ENCODE measurements around the gene TRHDE.

Gene TRHDE

DNA sequence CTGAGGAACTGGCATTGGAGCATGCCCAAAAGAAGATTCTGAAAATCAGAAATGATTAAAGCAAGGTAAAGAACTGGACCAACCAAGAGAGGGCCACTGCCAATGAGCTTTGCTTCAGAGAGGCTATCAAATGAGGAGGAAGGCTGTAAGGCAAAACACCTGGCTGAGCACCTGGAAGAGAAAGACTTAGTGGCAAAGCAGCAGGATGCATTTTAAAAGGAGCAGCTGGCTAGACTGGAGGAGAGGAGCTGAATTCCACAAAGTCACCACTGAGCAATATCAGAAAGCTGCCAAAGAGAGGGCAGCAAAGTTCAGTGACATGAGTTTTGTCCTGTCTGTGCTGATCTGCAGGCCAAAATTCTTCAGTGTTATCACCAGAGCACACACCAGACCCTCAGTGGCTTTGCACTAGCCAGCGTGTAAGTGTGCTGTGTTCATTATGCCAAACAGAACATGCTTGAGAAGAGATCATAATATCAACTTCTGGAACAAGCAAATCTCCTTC, 338.7 kb downstream of the TRHDE start:
- no peak for ATAC-seq
- TF ChIP-seq OSR1 (CRISPR knock-in tag; IDR thresholded peaks at IDR 0.05): no peak
- TF ChIP-seq ZC3H10 (CRISPR knock-in tag; IDR thresholded peaks at IDR 0.05): no peak
- TF ChIP-seq CSRNP3 (CRISPR knock-in tag; IDR thresholded peaks at IDR 0.05): no peak
- TF ChIP-seq ZFP30 (CRISPR knock-in tag; IDR thresholded peaks at IDR 0.05): no peak
- TF ChIP-seq RARB (CRISPR knock-in tag; IDR thresholded peaks at IDR 0.05): no peak
- no peak for TF ChIP-seq ZNF70 (CRISPR knock-in tag; IDR thresholded peaks at IDR 0.05)
- TF ChIP-seq ZFP3 (CRISPR knock-in tag; IDR thresholded peaks at IDR 0.05): no peak
- TF ChIP-seq, protein P1, sequence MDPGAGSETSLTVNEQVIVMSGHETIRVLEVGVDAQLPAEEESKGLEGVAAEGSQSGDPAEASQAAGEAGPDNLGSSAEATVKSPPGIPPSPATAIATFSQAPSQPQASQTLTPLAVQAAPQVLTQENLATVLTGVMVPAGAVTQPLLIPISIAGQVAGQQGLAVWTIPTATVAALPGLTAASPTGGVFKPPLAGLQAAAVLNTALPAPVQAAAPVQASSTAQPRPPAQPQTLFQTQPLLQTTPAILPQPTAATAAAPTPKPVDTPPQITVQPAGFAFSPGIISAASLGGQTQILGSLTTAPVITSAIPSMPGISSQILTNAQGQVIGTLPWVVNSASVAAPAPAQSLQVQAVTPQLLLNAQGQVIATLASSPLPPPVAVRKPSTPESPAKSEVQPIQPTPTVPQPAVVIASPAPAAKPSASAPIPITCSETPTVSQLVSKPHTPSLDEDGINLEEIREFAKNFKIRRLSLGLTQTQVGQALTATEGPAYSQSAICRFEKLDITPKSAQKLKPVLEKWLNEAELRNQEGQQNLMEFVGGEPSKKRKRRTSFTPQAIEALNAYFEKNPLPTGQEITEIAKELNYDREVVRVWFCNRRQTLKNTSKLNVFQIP (CRISPR knock-in tag; IDR thresholded peaks at IDR 0.05; ENCODE audit: borderline replicate concordance, low read depth): no peak
- TF ChIP-seq ZNF565 (CRISPR knock-in tag; conservative IDR thresholded peaks at IDR 0.05; ENCODE audit: low read depth): no peak
- no peak for TF ChIP-seq TOX (CRISPR knock-in tag; IDR thresholded peaks at IDR 0.05; ENCODE audit: borderline replicate concordance)

DNA sequence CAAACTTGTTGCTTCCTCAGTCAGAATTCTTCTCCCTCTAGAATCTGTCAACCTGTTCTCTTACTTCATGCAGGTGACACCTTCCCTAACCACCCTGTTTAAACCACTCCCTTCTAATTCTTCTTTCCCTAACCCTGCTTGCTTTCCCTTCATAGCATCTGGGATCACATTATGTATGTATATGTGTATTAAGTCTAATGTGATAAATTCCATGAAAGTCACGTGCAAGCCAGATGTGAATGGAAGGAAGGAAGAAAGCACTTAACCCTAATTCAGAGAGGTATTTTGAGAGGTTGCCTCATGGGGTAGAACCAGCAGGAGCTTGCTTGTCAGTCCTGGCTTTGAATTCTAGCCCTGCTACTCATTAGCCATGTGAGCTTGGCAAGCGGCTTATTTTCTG, 340.0 kb downstream of the TRHDE start:
- TF ChIP-seq CSDC2 (CRISPR knock-in tag; IDR thresholded peaks at IDR 0.05) (no peak), SNAI2 (CRISPR knock-in tag; IDR thresholded peaks at IDR 0.05) (no peak), ZFP30 (CRISPR knock-in tag; IDR thresholded peaks at IDR 0.05) (no peak), TCF4 (CRISPR knock-in tag; IDR thresholded peaks at IDR 0.05; ENCODE audit: borderline replicate concordance) (no peak), ESRRG (CRISPR knock-in tag; IDR thresholded peaks at IDR 0.05) (no peak), CREB5 (CRISPR knock-in tag; IDR thresholded peaks at IDR 0.05; ENCODE audit: low read depth) (no peak), ZNF565 (CRISPR knock-in tag; conservative IDR thresholded peaks at IDR 0.05; ENCODE audit: low read depth) (no peak), ZFP3 (CRISPR knock-in tag; IDR thresholded peaks at IDR 0.05) (no peak), RARB (CRISPR knock-in tag; IDR thresholded peaks at IDR 0.05) (no peak), ZNF70 (CRISPR knock-in tag; IDR thresholded peaks at IDR 0.05) (no peak), TOX (CRISPR knock-in tag; IDR thresholded peaks at IDR 0.05; ENCODE audit: borderline replicate concordance) (no peak), ZNF8 (CRISPR knock-in tag; IDR thresholded peaks at IDR 0.05) (no peak), ZC3H10 (CRISPR knock-in tag; IDR thresholded peaks at IDR 0.05) (no peak), OSR1 (CRISPR knock-in tag; IDR thresholded peaks at IDR 0.05) (no peak), ISL1 (CRISPR knock-in tag; IDR thresholded peaks at IDR 0.05) (no peak), PPARA (CRISPR knock-in tag; IDR thresholded peaks at IDR 0.05; ENCODE audit: borderline replicate concordance) (no peak), CSRNP3 (CRISPR knock-in tag; IDR thresholded peaks at IDR 0.05) (no peak), BACH2 (CRISPR knock-in tag; IDR thresholded peaks at IDR 0.05; ENCODE audit: borderline replicate concordance) (no peak)
- TF ChIP-seq, protein P2, sequence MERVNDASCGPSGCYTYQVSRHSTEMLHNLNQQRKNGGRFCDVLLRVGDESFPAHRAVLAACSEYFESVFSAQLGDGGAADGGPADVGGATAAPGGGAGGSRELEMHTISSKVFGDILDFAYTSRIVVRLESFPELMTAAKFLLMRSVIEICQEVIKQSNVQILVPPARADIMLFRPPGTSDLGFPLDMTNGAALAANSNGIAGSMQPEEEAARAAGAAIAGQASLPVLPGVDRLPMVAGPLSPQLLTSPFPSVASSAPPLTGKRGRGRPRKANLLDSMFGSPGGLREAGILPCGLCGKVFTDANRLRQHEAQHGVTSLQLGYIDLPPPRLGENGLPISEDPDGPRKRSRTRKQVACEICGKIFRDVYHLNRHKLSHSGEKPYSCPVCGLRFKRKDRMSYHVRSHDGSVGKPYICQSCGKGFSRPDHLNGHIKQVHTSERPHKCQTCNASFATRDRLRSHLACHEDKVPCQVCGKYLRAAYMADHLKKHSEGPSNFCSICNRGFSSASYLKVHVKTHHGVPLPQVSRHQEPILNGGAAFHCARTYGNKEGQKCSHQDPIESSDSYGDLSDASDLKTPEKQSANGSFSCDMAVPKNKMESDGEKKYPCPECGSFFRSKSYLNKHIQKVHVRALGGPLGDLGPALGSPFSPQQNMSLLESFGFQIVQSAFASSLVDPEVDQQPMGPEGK (CRISPR knock-in tag; IDR thresholded peaks at IDR 0.05; ENCODE audit: borderline replicate concordance): no peak
- TF ChIP-seq, protein P3, sequence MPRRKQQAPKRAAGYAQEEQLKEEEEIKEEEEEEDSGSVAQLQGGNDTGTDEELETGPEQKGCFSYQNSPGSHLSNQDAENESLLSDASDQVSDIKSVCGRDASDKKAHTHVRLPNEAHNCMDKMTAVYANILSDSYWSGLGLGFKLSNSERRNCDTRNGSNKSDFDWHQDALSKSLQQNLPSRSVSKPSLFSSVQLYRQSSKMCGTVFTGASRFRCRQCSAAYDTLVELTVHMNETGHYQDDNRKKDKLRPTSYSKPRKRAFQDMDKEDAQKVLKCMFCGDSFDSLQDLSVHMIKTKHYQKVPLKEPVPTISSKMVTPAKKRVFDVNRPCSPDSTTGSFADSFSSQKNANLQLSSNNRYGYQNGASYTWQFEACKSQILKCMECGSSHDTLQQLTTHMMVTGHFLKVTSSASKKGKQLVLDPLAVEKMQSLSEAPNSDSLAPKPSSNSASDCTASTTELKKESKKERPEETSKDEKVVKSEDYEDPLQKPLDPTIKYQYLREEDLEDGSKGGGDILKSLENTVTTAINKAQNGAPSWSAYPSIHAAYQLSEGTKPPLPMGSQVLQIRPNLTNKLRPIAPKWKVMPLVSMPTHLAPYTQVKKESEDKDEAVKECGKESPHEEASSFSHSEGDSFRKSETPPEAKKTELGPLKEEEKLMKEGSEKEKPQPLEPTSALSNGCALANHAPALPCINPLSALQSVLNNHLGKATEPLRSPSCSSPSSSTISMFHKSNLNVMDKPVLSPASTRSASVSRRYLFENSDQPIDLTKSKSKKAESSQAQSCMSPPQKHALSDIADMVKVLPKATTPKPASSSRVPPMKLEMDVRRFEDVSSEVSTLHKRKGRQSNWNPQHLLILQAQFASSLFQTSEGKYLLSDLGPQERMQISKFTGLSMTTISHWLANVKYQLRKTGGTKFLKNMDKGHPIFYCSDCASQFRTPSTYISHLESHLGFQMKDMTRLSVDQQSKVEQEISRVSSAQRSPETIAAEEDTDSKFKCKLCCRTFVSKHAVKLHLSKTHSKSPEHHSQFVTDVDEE (CRISPR knock-in tag; IDR thresholded peaks at IDR 0.05): no peak
- ATAC-seq: no peak
